GM12892 (cell line): ENCODE data around the gene GLOD4.

Experiments
- POLR2A ChIP-seq: IDR thresholded peaks from 2 replicates; pipeline ENCODE4 v1.6.1; 2011; ENCODE audit warnings: low read depth, low read length, control low read depth
- POLR2AphosphoS5 ChIP-seq: IDR thresholded peaks from 2 replicates; pipeline ENCODE4 v1.6.1; 2011; ENCODE audit warnings: low read depth, low read length, control low read depth

- no peak for TF ChIP-seq POLR2A
- TF ChIP-seq POLR2AphosphoS5, result no peak
These were observed 19.6 kb upstream of the GLOD4 start for GRCh38 chr17:801660-802059.
